ENCODE data around the gene RNASEH2B. TPM values are rescaled to one million over a fixed set of nuclear protein-coding genes. Genes with fewer than 3 reads are reported as not detected.

Gene RNASEH2B
- total and polyA plus RNA-seq, 12 donors: 30.5 to 86.8 (median 40.1) TPM

GRCh38 chr13:50910485-50910805 is 854 bp downstream of the RNASEH2B start:
- H3K4me3 ChIP-seq: peak overlapping the region; percentile 76 to 94 (median 83)
- no peaks in the 10 kb centered on the region for H3K27me3 ChIP-seq
- 0 to 1% methylated on average over 13 of the region's 13 CpGs for WGBS, 2 donors
- H3K4me1 ChIP-seq: peaks cover 4 to 57% (median 45%) of the 10 kb centered on the region in 9 donors
- DNase-seq (peak in 1 of 2 donors; percentile 36), ATAC-seq (peak; percentile 37 to 66 (median 52))
- intact Hi-C loops (cut with DNase I): loop anchor here (2.0 to 10.0 kb wide), 15 partner anchors 106 to 938 kb away; partner anchors contain the start of gene TRIM13 (in 1 of the 10)
- H3K9me3 ChIP-seq: no peaks in the 10 kb centered on the region
- peak in 1 of 9 donors; percentile 7 for TF ChIP-seq CTCF (IDR thresholded peaks at IDR 0.05)
- no peaks in the 10 kb centered on the region for H3K36me3 ChIP-seq
- peak overlapping the region; percentile 59 to 96 (median 90) for H3K27ac ChIP-seq

- Histone ChIP-seq H3K4me3 (peak overlapping the region in 8 of 10 donors; percentile 76 to 94 (median 84)), H3K27ac (peak overlapping the region in 8 of 10 donors; percentile 29 to 96 (median 90)), H3K36me3 (no peaks in the 10 kb centered on the region), H3K4me1 (peaks cover 4 to 65% (median 46%) of the 10 kb centered on the region in 9 donors), H3K9me3 (no peaks in the 10 kb centered on the region), H3K27me3 (no peaks in the 10 kb centered on the region)
- TF ChIP-seq CTCF (IDR thresholded peaks at IDR 0.05): no peak
- peak in 1 of 8 donors; percentile 17 for ATAC-seq
- intact Hi-C loops (cut with DNase I): loop anchor here (2.0 to 10.0 kb wide), 15 partner anchors 106 to 939 kb away; partner anchors contain the start of gene TRIM13 (in 1 of the 10)
- no peak for DNase-seq
- 51 to 52% methylated on average over 3 of the region's 3 CpGs for WGBS, 2 donors
These were observed 1.6 kb downstream of the RNASEH2B start for GRCh38 chr13:50911081-50911631.

GRCh38 chr13:50911937-50912795 is 2.6 kb downstream of the RNASEH2B start:
- ATAC-seq (peak in 7 of 8 donors; percentile 14 to 69 (median 49)), DNase-seq (peak; percentile 87 to 89)
- WGBS, 2 donors: 58 to 62% methylated on average over 9 of the region's 9 CpGs
- intact Hi-C loops (cut with DNase I): loop anchor here (2.0 to 10.0 kb wide), 15 partner anchors 107 to 940 kb away; partner anchors contain the start of gene TRIM13 (in 1 of the 10)
- Histone ChIP-seq H3K36me3 (no peaks in the 10 kb centered on the region), H3K27me3 (no peaks in the 10 kb centered on the region), H3K27ac (peak overlapping the region in 6 of 10 donors; percentile 20 to 96 (median 69)), H3K4me1 (peaks cover 8 to 75% (median 56%) of the 10 kb centered on the region in 9 donors), H3K9me3 (no peaks in the 10 kb centered on the region), H3K4me3 (peak overlapping the region in 1 of 10 donors; percentile 86)
- TF ChIP-seq CTCF (IDR thresholded peaks at IDR 0.05): peak; percentile 65 to 91 (median 87)

- DNase-seq: no peak
These were observed 3.3 kb downstream of the RNASEH2B start for GRCh38 chr13:50912851-50913250.

More at GRCh38 chr13:50912851-50913250, 3.3 kb downstream of the RNASEH2B start:
- peak overlapping the region in 5 of 10 donors; percentile 20 to 72 (median 50) for H3K27ac ChIP-seq
- no peak for TF ChIP-seq CTCF (IDR thresholded peaks at IDR 0.05)
- no peak overlapping the region for H3K4me3 ChIP-seq
- intact Hi-C loops (cut with DNase I): loop anchor here (2.0 to 10.0 kb wide), 15 partner anchors 108 to 941 kb away; partner anchors contain the start of gene TRIM13 (in 1 of the 10)
- peaks cover 9 to 82% (median 63%) of the 10 kb centered on the region in 9 donors for H3K4me1 ChIP-seq
- WGBS, 2 donors: 22 to 43% methylated on average over 2 of the region's 2 CpGs
- no peaks in the 10 kb centered on the region for H3K9me3 ChIP-seq
- H3K36me3 ChIP-seq: no peaks in the 10 kb centered on the region
- no peaks in the 10 kb centered on the region for H3K27me3 ChIP-seq
- no peak for ATAC-seq

All from heart right ventricle (tissue), 16 donors.